Jurkat, Clone E6-1 (cell line): ENCODE results near the gene SERPINA1.
"Not testable (repeated sequence)": the region's sequence is repeated elsewhere in the genome, so short reads cannot be mapped to it uniquely, and the experiment has no call there.

ENCODE experiments used
- DNase-seq: peaks from one replicate; pipeline ENCODE4 v3.0.0-alpha.2; 2011; ENCODE audit warnings: low read depth, low spot score
- H3K4me3 ChIP-seq: 2 replicates; pipeline ENCODE4 v1.5.1; 2011; ENCODE audit warnings: mild to moderate bottlenecking, low read length, control low read depth, moderate library complexity

Gene SERPINA1

GRCh38 chr14:94375552-94376107, 12.8 kb downstream of the SERPINA1 start:
- no peak for DNase-seq
- H3K4me3 ChIP-seq = no peak overlapping the region

- H3K4me3 ChIP-seq = no peak overlapping the region
- no peak for DNase-seq
These were observed 13.6 kb downstream of the SERPINA1 start for GRCh38 chr14:94374749-94375260.

GRCh38 chr14:94374116-94374515, 14.3 kb downstream of the SERPINA1 start:
- no peak overlapping the region for H3K4me3 ChIP-seq
- no peak for DNase-seq

- no peak for DNase-seq
- no peak overlapping the region for H3K4me3 ChIP-seq
These were observed 14.7 kb downstream of the SERPINA1 start for GRCh38 chr14:94373708-94374107.

GRCh38 chr14:94372021-94372605, 16.3 kb downstream of the SERPINA1 start:
- no peak for DNase-seq
- H3K4me3 ChIP-seq = no peak overlapping the region

- DNase-seq = no peak
These were observed 17.9 kb downstream of the SERPINA1 start for GRCh38 chr14:94370524-94370910.

GRCh38 chr14:94369766-94370523, 18.5 kb downstream of the SERPINA1 start:
- not testable (repeated sequence) for DNase-seq, H3K4me3 ChIP-seq

More at GRCh38 chr14:94370524-94370910, 17.9 kb downstream of the SERPINA1 start:
- H3K4me3 ChIP-seq = no peak overlapping the region

- H3K4me3 ChIP-seq = no peak overlapping the region
- DNase-seq = no peak
These were observed 19.4 kb downstream of the SERPINA1 start for GRCh38 chr14:94368956-94369355.

GRCh38 chr14:94368243-94368590, 20.2 kb downstream of the SERPINA1 start:
- no peak for DNase-seq

GRCh38 chr14:94367347-94368242, 20.8 kb downstream of the SERPINA1 start:
- no peak overlapping the region for H3K4me3 ChIP-seq

More at GRCh38 chr14:94368243-94368590, 20.2 kb downstream of the SERPINA1 start:
- H3K4me3 ChIP-seq = no peak overlapping the region

GRCh38 chr14:94366146-94366915, 22.1 kb downstream of the SERPINA1 start, which contains the start of gene SERPINA2:
Gene SERPINA2 (minus strand): TSS chr14:94366698.
- H3K4me3 ChIP-seq = no peak within 1 kb of the TSS

More at GRCh38 chr14:94367347-94368242, 20.8 kb downstream of the SERPINA1 start:
- no peak for DNase-seq

GRCh38 chr14:94365624-94366023, 22.8 kb downstream of the SERPINA1 start:
- DNase-seq = no peak
- no peak overlapping the region for H3K4me3 ChIP-seq

More at GRCh38 chr14:94366146-94366915, 22.1 kb downstream of the SERPINA1 start, which contains the start of gene SERPINA2:
- DNase-seq = no peak

GRCh38 chr14:94364964-94365363, 23.4 kb downstream of the SERPINA1 start:
- DNase-seq = no peak

GRCh38 chr14:94364037-94364436, 24.4 kb downstream of the SERPINA1 start:
- no peak for DNase-seq
- H3K4me3 ChIP-seq = no peak overlapping the region

More at GRCh38 chr14:94364964-94365363, 23.4 kb downstream of the SERPINA1 start:
- H3K4me3 ChIP-seq = no peak overlapping the region

- no peak overlapping the region for H3K4me3 ChIP-seq
- DNase-seq = no peak
These were observed 25.2 kb downstream of the SERPINA1 start for GRCh38 chr14:94363151-94363624.

- H3K4me3 ChIP-seq = no peak overlapping the region
- DNase-seq = no peak
These were observed 25.7 kb downstream of the SERPINA1 start for GRCh38 chr14:94362614-94363133.

- H3K4me3 ChIP-seq = no peak overlapping the region
- DNase-seq = no peak
These were observed 26.7 kb downstream of the SERPINA1 start for GRCh38 chr14:94361682-94362081.

GRCh38 chr14:94360945-94361565, 27.3 kb downstream of the SERPINA1 start:
- no peak for DNase-seq
- H3K4me3 ChIP-seq = no peak overlapping the region
